HG02610 (cell line): Measurements from ENCODE around the gene JAZF1.

Experiments
- ATAC-seq: cut with Tn5 transposase; IDR thresholded peaks from one replicate; pipeline ENCODE4 v1.9.1; 2021; ENCODE audit warnings: mild to moderate bottlenecking, moderate library complexity; ENCODE audit not compliant: unreplicated experiment

The JAZF1 gene

GRCh38 chr7:28192786-28193585 lies 12.4 kb upstream of the JAZF1 start:
- ATAC-seq, result no peak

GRCh38 chr7:28191751-28192150 lies 11.2 kb upstream of the JAZF1 start:
- ATAC-seq, result no peak

DNA sequence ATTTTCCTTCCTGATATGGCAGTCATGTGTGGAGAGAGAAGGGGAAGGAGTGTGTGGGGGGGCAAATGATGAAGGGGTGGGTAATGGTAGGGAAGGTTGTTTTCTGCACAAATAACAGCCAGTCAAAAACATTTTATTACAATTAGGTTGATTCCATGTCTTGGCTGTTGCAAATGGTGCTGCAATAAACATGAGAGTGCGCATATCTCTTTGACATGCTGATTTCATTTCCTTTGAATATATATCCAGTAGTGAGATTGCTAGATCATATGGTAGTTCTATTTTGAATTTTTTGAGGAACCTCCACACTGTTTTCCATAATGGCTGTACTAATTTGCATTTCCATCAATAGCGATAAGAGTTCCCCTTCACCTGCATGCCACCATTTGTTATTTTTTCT lies 10.6 kb upstream of the JAZF1 start:
- no peak for ATAC-seq

DNA sequence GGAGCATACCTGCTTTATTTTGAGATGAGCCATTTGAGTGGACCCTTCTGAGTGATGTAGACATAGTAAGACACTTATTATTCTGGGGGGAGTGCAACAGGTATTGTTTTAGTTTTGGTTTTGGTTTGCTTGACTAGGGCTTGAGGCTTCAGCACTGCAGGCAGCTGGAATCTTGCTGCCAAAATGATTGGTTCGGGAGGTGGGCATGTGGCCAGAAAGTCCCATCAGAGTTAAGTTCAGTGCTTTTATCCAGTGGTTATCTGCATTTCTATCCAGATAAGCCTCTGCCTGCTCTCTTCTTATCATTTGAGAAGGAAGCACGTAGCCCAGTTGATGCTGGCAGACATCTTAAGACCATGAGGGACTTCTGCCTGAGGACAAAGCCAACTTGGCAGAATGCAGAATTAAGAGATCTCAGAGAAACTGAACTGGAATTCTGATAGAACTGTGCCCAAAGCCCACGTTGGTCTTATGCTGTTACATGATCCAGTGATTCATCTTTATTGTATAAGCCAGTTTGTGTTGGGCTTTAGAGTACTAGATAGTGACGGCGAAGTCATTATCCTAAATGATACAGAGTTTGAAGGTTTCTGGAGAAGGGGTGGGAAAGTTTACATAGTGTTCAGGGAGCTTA lies 9.6 kb upstream of the JAZF1 start:
- no peak for ATAC-seq

- ATAC-seq, result no peak
Measured at GRCh38 chr7:28187012-28187411, 6.4 kb upstream of the JAZF1 start.

GRCh38 chr7:28183627-28184026 lies 3.0 kb upstream of the JAZF1 start:
- ATAC-seq, result no peak

GRCh38 chr7:28182071-28182471 lies 1.5 kb upstream of the JAZF1 start:
- no peak for ATAC-seq

DNA sequence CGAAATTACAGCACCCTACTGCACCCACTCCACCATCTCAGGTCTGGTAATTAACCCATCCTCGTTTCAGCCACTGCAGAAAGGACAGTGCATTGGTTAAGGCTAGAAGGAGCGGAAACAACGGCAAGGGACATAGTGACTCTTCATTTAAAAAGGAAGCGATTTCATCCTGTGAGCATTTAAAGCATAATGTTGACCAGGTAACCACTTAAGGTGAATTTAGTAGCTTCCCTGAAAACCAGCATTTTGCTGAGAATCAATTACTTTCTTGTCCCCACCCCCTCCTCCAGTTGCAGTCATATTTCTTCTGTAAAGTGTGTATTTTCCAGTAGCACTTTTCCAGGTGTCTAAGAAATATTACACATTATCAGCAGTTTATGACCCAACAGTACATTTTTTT lies 821 bp upstream of the JAZF1 start:
- no peak for ATAC-seq

DNA sequence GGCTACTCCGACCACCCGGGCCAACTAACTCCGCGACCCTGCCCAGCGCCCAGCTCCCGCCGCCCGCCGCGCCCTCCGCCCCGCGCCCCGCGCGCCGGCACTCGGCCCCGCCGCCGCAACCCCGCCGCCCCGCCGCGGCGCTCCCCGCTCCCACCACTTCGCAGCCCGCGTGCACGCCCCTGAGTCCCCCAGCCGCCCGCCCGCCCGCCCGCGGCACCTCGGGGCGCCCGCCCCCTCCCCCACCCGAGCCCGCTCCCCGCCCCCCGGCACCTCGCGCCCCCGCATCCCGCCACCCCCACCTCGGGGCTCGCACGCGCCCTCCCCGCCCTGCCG lies 598 bp downstream of the JAZF1 start:
- ATAC-seq, result no peak

DNA sequence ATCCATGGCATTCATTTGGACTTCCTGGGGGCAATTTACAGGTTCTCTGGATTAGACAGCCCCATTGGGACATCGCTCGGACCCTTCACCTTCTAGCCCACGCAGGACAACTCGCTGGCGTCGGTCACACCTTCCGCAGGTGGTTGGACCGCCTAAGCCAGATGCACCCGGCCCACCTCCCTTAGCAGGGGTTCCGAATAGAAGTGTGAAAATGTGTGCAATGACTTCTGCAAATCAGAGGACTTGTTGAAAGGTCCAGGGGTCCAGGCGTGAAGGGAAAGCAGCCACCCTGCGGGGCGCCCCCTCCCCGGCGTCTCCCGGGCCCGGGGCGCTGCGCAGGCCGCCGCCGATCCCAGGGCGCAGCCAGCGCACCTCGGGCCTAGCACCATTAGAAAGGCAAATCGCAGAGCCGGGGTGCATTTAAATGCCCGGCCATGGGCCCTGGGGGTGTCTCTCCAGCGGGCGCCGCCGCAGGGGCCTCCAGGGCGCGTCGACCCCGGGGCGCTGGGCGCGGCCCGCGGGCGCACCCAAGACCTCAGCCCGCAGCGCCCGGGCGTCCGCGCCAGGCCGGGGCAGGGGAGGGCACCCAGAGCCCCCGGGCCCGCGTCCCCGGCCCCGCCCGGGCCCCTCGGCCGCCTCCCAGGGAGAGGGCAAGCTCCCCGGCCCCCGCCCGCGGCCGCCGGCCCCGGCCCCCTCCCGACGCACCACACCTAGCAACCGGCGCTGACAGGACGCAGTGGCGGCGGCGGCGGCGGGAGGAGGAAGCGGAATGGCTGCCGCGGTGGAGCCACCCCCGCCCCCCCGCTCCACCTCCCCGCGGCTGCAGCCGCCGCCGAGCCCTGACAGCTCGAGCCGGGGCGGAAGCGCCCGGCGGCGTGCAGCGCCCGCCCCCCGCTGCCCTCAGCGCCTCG lies 1.2 kb downstream of the JAZF1 start:
- peak; percentile 63 for ATAC-seq

GRCh38 chr7:28178599-28178998 lies 2.0 kb downstream of the JAZF1 start:
- ATAC-seq, result no peak

DNA sequence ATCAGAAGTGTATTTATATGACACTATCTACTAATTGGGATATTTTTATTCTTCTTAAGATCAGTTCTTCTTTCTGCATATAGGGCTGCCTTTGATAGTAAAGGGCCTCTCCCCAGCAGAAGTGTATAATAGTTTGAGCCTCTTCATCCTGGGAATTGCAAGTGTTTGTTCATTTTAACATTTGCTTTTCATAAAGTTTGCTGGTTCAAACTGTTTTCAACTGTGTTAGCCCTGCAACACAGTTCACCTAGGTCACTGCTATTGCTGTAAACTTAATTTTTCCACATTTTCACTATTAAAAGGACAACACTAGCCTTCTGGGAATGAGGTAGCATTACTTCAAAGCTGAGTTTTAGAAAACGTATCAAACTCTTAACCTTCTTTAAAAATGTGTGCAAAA lies 2.8 kb downstream of the JAZF1 start:
- no peak for ATAC-seq

DNA sequence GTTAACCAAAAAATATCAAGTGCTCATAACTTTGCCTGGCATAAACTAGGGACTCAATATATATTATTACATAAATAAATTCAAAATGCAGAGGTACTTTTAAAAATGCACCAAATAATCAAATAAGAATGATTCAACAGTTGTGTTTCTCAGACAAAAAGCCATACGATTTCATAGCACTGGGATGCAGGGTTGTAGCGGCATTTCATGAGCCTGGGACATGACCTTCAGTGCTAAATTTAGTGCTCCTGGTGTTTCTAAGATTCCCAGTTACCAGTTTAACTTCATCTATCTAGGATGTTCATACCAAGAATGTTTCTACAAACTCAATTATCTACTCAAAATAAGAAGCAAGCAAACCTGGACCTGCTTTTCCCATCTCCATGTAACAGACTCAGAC lies 4.0 kb downstream of the JAZF1 start:
- no peak for ATAC-seq

- no peak for ATAC-seq
Measured at GRCh38 chr7:28176174-28176573, 4.4 kb downstream of the JAZF1 start.

DNA sequence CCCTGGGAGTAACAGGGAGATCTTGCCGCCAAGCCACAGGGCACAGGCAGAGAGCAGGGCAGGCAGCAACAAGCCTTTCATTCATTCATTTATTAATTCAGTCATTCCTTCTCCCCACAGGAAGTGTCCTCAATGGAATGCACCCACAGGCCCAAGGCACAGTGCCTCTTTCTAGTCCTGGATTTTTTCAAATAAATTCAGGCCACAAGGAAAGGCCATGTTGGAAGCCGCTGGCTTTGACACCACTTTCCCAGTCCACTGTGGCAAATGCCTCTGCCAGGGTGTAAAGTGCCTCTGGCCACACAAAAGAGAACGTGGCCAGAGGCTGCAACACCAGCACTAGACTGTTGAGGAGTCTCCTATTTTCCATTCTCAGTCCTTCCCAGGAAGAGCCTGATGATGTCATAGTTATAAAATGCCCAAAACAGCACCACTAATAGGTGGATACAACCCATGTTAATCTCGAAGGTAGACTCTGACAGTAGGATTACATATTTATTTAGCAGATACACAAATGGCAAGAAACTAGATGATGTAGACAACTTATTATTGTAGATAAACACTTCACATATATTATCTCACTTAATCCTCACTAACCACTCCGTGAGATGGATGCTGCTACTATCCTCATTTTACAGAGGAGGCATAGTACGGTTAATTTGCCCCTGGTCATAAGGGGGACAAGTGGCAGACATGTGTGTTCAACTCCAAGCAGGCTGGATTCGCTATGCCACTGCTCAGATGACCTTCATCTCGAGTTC lies 5.5 kb downstream of the JAZF1 start:
- ATAC-seq, result no peak

GRCh38 chr7:28174442-28174841 lies 6.2 kb downstream of the JAZF1 start:
- ATAC-seq, result no peak

DNA sequence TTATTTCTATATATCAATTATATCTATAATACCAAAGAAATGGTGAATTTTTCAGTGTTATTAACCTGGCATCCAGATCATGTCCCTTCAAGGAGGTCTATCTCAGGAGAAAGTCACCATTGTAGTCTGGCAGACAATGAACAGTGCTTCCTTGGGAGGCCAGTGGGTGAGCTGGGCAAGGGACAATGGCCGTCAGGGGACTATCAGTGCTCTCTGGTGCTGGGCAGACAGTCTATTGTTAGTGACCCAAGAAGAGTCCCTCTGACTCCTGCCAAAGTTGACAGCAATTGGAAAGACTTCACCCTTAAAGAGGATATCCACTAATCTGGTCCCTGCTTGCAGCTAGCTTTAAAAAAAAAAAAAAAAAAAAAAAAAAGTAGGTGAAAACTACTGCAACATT lies 7.1 kb downstream of the JAZF1 start:
- no peak for ATAC-seq

DNA sequence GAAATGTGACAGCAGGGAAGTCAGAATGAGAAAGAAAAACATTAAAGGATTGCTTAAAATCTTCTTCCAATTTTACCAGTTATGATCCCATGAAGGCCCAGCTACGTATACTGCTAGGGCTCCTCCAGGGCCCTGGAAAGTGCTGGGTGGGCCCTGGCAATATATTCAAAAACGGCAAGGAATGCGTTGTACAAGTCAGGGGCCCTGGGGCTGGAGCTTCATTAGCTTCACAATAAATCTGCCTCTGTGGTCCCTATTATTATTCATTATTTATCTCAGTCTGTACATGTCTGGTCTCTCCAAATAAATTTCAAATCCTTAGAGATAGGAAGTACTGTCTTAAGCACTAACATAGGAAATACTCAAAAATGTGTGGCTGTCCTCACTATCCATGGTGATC lies 7.6 kb downstream of the JAZF1 start:
- ATAC-seq, result no peak

GRCh38 chr7:28170701-28171100 lies 9.9 kb downstream of the JAZF1 start:
- ATAC-seq, result no peak

DNA sequence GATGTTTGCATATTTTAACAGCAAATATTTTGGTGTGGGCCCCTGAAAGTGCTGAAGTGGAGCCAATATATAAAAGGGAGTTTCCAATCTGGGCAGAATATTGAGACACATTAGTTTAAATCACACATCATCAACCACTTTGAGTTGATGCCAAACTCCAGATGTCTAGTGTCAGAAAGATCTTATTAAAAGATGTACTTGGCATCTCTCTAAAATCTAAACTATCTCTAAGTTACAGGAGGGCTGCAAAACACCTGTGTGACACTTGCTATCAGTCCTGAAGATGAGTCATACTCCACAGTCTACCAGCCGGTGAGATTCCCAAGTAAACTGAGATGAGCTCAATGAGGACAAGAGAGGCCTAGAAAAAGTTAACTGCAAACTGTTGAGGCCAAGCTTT lies 11.4 kb downstream of the JAZF1 start:
- no peak for ATAC-seq
